ENCODE results near the gene HABP2. TPM values are rescaled to one million over a fixed set of nuclear protein-coding genes. Genes with fewer than 3 reads are reported as not detected.
A peak's percentile ranks its signal among the peaks of the same experiment; 100 is the strongest.

The HABP2 gene
- polyA plus RNA-seq, 1 donor, result 0.10 TPM

- no peak for DNase-seq
Observed at GRCh38 chr10:113527211-113527906, 25.5 kb upstream of the HABP2 start.

GRCh38 chr10:113528876-113529275 is 24.0 kb upstream of the HABP2 start:
- no peak for DNase-seq

GRCh38 chr10:113529575-113529974 is 23.3 kb upstream of the HABP2 start:
- no peak for DNase-seq

GRCh38 chr10:113530476-113530875 is 22.4 kb upstream of the HABP2 start:
- DNase-seq, result no peak

GRCh38 chr10:113532724-113533123 is 20.1 kb upstream of the HABP2 start:
- DNase-seq, result no peak

DNA sequence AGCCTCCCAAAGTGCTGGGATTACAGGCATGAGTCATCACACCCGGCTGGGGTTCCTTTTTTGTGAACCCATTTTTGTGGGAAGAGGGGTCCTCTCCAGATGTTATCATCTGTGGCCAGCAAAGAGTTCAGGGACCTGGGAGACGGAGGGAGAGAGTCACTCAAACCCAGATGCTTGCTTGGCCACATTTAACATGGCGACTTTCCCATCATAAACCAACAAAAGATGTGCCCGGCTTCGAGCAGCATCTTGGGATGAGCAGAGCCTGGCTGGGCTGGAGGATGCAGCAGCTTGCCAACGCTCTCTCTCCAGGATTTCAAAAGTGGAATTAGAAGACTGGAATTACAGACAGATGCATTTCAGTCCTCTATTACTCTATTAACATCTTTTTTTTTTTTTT is 19.1 kb upstream of the HABP2 start:
- no peak for DNase-seq

GRCh38 chr10:113534423-113534822 is 18.4 kb upstream of the HABP2 start:
- DNase-seq, result no peak

GRCh38 chr10:113537672-113538071 is 15.2 kb upstream of the HABP2 start:
- DNase-seq, result no peak

GRCh38 chr10:113538151-113538550 is 14.7 kb upstream of the HABP2 start:
- no peak for DNase-seq

DNA sequence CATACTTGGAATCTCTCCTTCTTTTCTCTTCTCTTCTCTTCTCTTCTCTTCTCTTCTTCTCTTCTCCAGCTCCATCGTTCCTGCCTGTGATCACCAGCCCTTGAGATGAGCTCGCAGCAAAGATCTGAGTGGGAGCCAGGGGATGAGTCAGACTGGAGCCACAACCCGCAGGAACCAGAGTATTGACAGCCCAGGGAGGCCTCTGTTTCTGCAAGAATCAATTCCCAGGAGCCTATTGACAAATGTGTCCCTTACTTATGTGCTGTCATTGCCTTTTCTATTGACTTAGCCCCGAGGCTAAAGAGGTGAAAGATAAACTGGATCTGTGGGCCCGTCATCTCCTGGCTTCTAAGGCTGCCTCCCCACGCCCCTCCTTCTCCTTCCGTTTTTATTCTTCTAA is 13.1 kb upstream of the HABP2 start:
- no peak for DNase-seq

DNA sequence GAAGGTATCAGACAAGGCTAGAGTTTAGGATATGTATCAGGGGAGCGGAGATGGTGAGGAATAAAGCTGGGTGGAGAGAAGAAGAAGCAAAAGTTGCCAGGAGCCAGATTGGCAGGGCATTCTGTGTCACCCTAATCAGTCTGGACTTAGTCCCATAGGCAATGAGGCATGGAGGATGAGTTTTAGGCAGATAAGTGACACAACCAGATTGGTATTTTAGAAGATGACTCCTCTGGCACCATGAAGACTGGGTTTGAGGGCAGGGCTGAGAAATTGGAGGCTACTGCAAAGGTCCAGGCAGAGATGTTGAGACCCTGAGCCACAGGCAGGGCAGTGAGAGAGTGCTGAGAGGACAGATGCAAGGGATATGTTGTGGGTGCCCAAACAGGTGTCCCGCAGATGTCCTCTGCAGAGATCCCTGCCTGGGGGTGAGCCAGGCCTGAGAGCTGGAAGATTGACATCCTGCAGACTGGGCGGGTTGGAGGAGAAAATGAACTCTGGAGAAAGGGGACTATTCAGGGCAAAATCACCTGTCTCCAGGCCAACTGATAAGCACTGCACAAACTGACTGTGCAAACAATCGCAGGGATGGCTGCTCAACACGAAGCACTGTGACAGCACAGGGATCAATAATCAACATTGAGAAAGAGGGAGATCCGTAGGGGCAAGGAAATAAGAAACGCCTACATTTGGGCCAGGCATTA is 11.9 kb upstream of the HABP2 start:
- DNase-seq, result no peak

- DNase-seq, result no peak
Observed at GRCh38 chr10:113541549-113541927, 11.3 kb upstream of the HABP2 start.

DNA sequence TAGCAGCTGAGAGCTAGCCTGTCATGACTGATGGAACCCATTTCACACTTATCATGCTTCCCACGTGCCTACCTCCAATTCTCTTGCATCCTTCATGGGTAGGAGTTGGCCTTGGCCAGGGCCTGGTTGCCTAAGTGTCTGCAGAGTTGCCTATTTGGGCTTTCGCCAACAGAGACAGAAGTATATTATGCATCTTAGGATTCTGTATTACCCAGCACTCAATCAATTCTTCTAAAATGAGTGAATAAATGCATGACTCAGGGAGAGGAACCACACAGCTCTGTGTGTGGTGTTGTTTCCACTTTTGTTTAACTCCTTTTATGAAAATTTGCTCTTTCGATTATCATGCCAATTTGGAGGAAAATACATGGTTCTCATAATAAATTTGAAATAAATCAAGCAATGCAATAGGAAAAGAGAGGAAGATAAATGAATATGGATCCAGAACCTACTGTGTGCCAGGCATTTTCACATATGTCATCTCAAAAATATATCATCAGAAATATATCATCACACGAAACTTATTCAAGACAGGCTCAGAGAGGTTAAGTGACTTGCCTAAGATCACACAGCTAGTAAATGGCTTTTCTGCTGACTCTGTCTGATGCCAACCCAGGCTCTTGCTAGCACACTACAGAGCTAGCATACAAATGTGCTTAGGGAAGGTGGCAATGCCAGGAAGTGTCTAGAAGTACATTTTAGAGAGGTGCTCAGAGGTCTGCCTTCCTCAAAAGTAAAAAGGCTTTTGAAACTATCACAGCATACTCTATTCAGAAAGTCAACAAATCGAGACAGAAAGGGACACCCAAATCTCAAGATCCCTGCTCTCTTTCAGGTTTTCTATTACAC is 9.5 kb upstream of the HABP2 start:
- DNase-seq, result no peak

- no peak for DNase-seq
Observed at GRCh38 chr10:113544392-113544791, 8.5 kb upstream of the HABP2 start.

GRCh38 chr10:113547426-113547825 is 5.4 kb upstream of the HABP2 start:
- no peak for DNase-seq

DNA sequence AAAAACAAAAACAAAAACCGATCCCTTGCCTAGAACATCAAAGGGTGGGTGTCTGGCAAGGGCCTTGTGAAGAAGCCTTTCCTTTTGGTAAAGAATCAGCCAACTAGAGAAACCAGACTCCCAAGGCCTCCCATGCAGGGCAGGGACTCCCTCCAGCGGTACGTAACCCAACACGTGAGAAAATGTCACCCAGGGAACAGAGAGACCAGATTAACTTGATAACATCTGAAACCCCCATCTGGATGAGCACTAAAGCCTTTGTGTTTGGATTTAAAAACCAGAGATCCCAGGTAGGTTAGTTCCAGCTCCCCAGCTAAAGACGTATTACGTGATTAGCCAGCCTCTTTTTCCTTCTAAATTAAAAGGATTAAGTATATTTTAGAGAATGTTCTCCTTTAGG is 3.0 kb upstream of the HABP2 start:
- DNase-seq, result no peak

- DNase-seq, result no peak
Observed at GRCh38 chr10:113550365-113550764, 2.5 kb upstream of the HABP2 start.

DNA sequence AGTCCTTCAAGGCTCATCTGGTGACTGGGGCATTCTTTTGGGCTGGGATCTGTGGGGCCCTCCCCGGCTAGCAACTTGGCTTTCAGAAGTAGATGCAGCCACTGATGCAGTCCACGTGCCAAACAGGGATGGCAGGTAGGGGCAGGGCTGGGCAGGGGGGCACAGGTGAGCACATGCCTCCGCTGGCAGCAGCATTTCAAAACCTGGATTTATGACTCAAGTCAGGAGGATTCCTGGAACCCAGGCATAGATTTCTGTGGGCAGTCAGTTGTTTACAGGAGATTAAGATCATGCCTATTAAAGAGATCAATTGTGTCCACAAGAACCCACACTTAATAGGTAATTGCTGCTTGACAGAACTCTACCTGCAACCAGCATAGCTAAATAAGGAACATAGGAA is 839 bp upstream of the HABP2 start:
- DNase-seq, result no peak

DNA sequence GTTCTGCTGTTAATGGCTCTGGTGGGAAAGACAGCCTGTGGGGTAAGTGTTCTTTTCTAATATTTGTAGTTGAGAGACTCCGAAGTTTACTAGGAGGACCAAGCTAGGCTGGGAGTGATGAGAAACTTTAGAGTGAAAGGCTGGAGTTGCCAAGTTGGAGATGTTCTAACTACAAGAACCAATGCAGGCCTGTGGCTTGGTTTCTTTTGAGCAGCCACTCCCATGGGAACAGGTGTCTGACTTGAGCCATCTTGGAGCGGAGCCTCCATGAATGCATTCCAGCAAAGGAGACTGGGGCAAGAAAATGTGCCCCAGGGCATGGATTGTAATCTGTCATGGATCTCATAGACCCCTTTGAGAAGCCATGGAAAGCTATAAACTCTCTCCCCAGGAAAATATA is 296 bp downstream of the HABP2 start:
- no peak for DNase-seq

DNA sequence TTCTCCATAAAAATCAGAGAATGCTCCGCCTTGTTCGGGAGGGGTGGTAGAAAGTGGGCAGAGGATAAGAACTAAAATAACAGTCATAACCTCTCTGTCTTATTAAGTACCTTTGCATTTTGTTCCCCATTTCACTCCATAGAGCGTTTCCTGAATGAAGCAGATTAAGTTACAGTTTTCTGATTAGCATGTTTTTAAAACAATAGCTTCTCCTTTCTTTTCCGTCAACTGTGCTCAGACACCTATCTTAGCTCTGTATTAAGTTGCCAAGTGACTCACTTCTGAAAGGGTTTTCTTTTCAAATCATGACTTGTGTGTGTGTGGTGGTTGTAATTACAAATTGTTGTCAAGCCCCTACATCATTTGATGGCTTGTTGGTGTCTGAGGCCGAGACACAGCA is 1.4 kb downstream of the HABP2 start:
- DNase-seq, result no peak

DNA sequence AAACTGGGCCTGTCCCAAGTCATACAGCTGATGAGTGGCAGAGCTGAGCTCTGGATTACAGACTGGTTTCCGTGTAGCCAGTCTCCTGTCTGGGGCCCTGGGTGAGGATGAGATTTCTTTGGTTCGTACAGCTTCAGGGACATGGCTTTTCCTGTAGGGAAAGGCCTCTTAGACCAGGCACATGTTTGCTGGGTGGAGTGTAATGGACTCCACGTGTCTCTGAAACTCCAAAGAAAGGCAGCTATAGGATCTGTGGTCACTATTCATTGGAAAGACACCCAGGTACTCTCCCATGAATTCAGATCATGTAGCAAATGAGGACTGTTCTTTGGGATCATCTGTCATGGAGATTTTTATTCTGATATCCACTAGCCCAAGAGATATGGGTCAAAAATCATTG is 2.4 kb downstream of the HABP2 start:
- DNase-seq, result no peak

- no peak for DNase-seq
Observed at GRCh38 chr10:113555751-113556150, 2.9 kb downstream of the HABP2 start.

DNA sequence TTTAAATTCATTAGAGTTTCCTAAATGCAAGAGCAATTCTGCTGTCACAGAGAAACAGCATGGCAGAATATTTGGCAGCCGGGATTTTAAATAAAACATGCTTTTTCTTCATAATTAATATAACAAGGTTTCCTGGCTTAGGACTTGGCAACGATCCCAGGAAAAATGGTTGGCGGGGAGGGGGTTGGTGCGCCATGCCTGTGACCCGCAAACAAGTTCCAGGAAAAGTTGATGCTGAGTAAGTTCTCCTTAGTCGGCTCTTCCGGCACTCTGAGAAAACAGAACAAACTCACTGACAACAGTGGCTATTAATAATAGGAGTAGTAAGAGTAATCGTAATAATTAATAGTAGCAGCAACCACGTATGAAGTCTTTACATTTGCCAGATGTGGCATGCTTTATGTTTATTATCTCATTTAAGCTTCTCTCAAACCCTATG is 4.6 kb downstream of the HABP2 start:
- peak; percentile 38 for DNase-seq

DNA sequence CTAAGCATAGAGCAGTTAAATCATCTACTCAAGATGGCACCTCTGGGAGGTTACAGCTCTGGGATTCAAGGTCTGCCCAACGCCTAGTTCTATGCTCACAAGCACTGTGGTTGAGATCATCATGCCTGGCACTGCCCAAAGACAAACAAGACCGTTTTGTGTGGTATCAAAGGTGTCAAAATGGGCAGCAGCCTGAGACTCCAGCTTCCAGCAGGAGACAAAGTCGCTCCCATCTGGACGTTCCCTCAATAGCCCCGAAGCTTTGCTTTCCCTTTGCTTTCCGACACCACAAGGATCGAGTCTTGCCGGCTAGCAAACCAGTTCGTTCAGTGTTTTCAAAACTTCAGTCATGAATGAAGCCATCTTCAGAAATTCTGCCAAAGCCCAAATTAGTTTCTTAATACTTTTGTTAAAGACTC is 5.1 kb downstream of the HABP2 start:
- DNase-seq, result no peak

Data from hindlimb muscle (tissue), 1 donor.